Right lobe of liver (tissue), 4 donors: ENCODE measurements around the gene ELFN1.

Experiments
- CTCF ChIP-seq, 4 donors: fragments of 200-600 bp in 3 of 4; fragments of 450-650 bp in 1 of 4; IDR thresholded peaks; one replicate each; pipeline versions ENCODE4 v1.5.1 to v1.8.0; 2016 to 2022; ENCODE audit warnings: antibody characterized with exemption in 4 of 4, mild to moderate bottlenecking in 2 of 4
- POLR2A ChIP-seq: fragments of 450-650 bp; IDR thresholded peaks from one replicate; pipeline ENCODE4 v1.6.1; 2017; ENCODE audit warnings: antibody characterized with exemption, mild to moderate bottlenecking
- donor health status: DM: no; HTN: no; CAD: no.
- donor health status: DM: no; HTN: no; CAD: no.
- donor health status: DM: no; HTN: yes; CAD: no.

- TF ChIP-seq CTCF (IDR thresholded peaks at IDR 0.05) = no peak
- TF ChIP-seq POLR2A = no peak
Observed at GRCh38 chr7:1646957-1647891, 22.9 kb upstream of the ELFN1 start.
